GM12878 (cell line): ENCODE data around the gene BMF. TPM values are rescaled to one million over a fixed set of nuclear protein-coding genes. Genes with fewer than 3 reads are reported as not detected.

Experiments used
- ATAC-seq: fragments of 200-7000 bp; cut with Tn5 transposase; 3 replicates; pipeline ENCODE4 v1.9.1; 2020; ENCODE audit warnings: mild to moderate bottlenecking, moderate library complexity
- BruUV-seq: library from RNA; stranded (reverse); fragments of 400-500 nt; replicated peaks from 2 replicates; lab custom pipeline; 2021; lab: Mats Ljungman, UMichigan
- CTCF ChIA-PET: fragments of 300-600 bp; sonication (Branson Sonifier 250); formaldehyde crosslinking; extraction: SDS; loops from one replicate; lab custom pipeline; 2021; ENCODE audit warnings: inconsistent platforms; lab: Yijun Ruan, JAX
- POLR2A ChIA-PET: fragments of 350-600 bp; formaldehyde crosslinking; extraction: SDS; loops from one replicate; lab custom pipeline; 2021; ENCODE audit warnings: inconsistent platforms; lab: Charles Lee
- RAD21 ChIA-PET: fragments of 300-600 bp; sonication (Branson Sonifier 250); formaldehyde crosslinking; loops from one replicate; lab custom pipeline; 2023; ENCODE audit warnings: antibody characterized with exemption; ENCODE audit not compliant: unreplicated experiment; lab: Charles Lee
- SMC1A ChIA-PET: fragments of 300-600 bp; sonication (Branson Sonifier 250); formaldehyde crosslinking; loops from one replicate; lab custom pipeline; 2023; ENCODE audit not compliant: unreplicated experiment, uncharacterized antibody; lab: Charles Lee
- DNase-seq: peaks from one replicate; pipeline ENCODE4 v3.0.0-alpha.2; 2011; ENCODE audit warnings: low read depth, low spot score
- FAIRE-seq: peaks from 3 replicates; lab custom pipeline; 2011; peaks lifted over from hg19 to GRCh38; lab: Jason Lieb, UNC
- H2AFZ ChIP-seq: 2 replicates; pipeline ENCODE4 v1.6.0; 2011; ENCODE audit warnings: low read depth, low read length, control low read depth; ENCODE audit not compliant: control insufficient read depth
- H3K27ac ChIP-seq: 2 replicates; pipeline ENCODE4 v1.5.1; 2011; ENCODE audit warnings: control low read depth; ENCODE audit not compliant: control insufficient read depth, insufficient read depth
- H3K27me3 ChIP-seq, 2 experiments: replicated peaks in 1 of 2; 2 replicates each; pipeline versions ENCODE4 v1.6.0 to v1.6.1; 2011; ENCODE audit warnings: low read length in 1 of 2; ENCODE audit not compliant: control insufficient read depth in 2 of 2, insufficient read depth in 2 of 2
- H3K36me3 ChIP-seq, 2 experiments: 2 replicates each; pipeline ENCODE4 v1.5.1; 2011; ENCODE audit warnings: low read length in 1 of 2; ENCODE audit not compliant: control insufficient read depth in 2 of 2, insufficient read depth in 2 of 2
- H3K4me1 ChIP-seq: 2 replicates; pipeline ENCODE4 v1.6.1; 2011; ENCODE audit warnings: mild to moderate bottlenecking, low read length, moderate library complexity, mixed read lengths; ENCODE audit not compliant: control insufficient read depth, insufficient read depth
- H3K4me2 ChIP-seq: 2 replicates; pipeline ENCODE4 v1.6.0; 2011; ENCODE audit warnings: control low read depth; ENCODE audit not compliant: control insufficient read depth, insufficient read depth
- H3K4me3 ChIP-seq: fragments of 200-600 bp; sonication (generic); 2 replicates; pipeline ENCODE4 v1.5.1; 2016
- H3K79me2 ChIP-seq: 2 replicates; pipeline ENCODE4 v1.6.0; 2011; ENCODE audit warnings: low read length; ENCODE audit not compliant: control insufficient read depth, insufficient read depth
- H3K9ac ChIP-seq: 2 replicates; pipeline ENCODE4 v1.8.0; 2011; ENCODE audit warnings: low read length, control low read depth, mixed read lengths; ENCODE audit not compliant: control insufficient read depth, insufficient read depth
- H3K9me3 ChIP-seq: replicated peaks from 3 replicates; pipeline ENCODE4 v1.5.1; 2011; ENCODE audit warnings: mild to moderate bottlenecking, low read length; ENCODE audit not compliant: control insufficient read depth, insufficient read depth
- H4K20me1 ChIP-seq: 2 replicates; pipeline ENCODE4 v1.6.0; 2011; ENCODE audit not compliant: control insufficient read depth, insufficient read depth
- ATF7 ChIP-seq: fragments of 450-650 bp; IDR thresholded peaks from 2 replicates; pipeline ENCODE4 v1.6.1; 2016; ENCODE audit warnings: low read depth, mild to moderate bottlenecking
- CHD2 ChIP-seq: IDR thresholded peaks from 2 replicates; pipeline ENCODE4 v1.6.1; 2011; ENCODE audit warnings: low read depth, low read length, improper control_type of control experiment, borderline replicate concordance
- DPF2 ChIP-seq: fragments of 450-650 bp; IDR thresholded peaks from 2 replicates; pipeline ENCODE4 v1.6.1; 2017; ENCODE audit warnings: mild to moderate bottlenecking
- EP300 ChIP-seq, 2 experiments: fragments of 150-350 bp in 1 of 2; IDR thresholded peaks; 2 replicates each; pipeline ENCODE4 v1.6.1; 2011 to 2012; ENCODE audit warnings: low read depth in 2 of 2, low read length in 2 of 2, borderline replicate concordance in 1 of 2, improper control_type of control experiment in 1 of 2, inconsistent platforms in 1 of 2; ENCODE audit not compliant: control insufficient read depth in 1 of 2
- ETV6 ChIP-seq, 2 experiments: fragments of 450-650 bp in 1 of 2; IDR thresholded peaks in 1 of 2; conservative IDR thresholded peaks in 1 of 2; 2 replicates each; pipeline ENCODE4 v1.6.1; 2014; ENCODE audit warnings: antibody characterized with exemption in 1 of 2, borderline replicate concordance in 1 of 2, low read depth in 1 of 2, mild to moderate bottlenecking in 1 of 2, moderate library complexity in 1 of 2
- IKZF1 ChIP-seq: fragments of 450-650 bp; conservative IDR thresholded peaks from 2 replicates; pipeline ENCODE4 v1.6.1; 2017; ENCODE audit warnings: antibody characterized with exemption, mild to moderate bottlenecking
- MEF2B ChIP-seq: fragments of 450-650 bp; IDR thresholded peaks from 2 replicates; pipeline ENCODE4 v1.6.1; 2018; ENCODE audit warnings: mild to moderate bottlenecking, moderate library complexity; ENCODE audit not compliant: partially characterized antibody, poor library complexity, severe bottlenecking
- MTA2 ChIP-seq: fragments of 450-650 bp; IDR thresholded peaks from 2 replicates; pipeline ENCODE4 v1.6.1; 2016; ENCODE audit warnings: low read depth, mild to moderate bottlenecking, moderate library complexity
- MYB ChIP-seq: fragments of 150-350 bp; IDR thresholded peaks from 2 replicates; pipeline ENCODE4 v1.6.1; 2014; ENCODE audit warnings: mild to moderate bottlenecking, low read depth, low read length, borderline replicate concordance
- NFIC ChIP-seq: IDR thresholded peaks from 2 replicates; pipeline ENCODE4 v1.6.1; 2012; ENCODE audit warnings: low read depth, mild to moderate bottlenecking, inconsistent platforms, low read length, moderate library complexity
- PAX5 ChIP-seq: IDR thresholded peaks from 2 replicates; pipeline ENCODE4 v1.6.1; 2011; ENCODE audit warnings: low read depth, low read length, borderline replicate concordance
- SKIL ChIP-seq: fragments of 450-650 bp; IDR thresholded peaks from 2 replicates; pipeline ENCODE4 v1.6.1; 2017; ENCODE audit warnings: mild to moderate bottlenecking, low read depth, inconsistent platforms; ENCODE audit not compliant: poor library complexity, severe bottlenecking
- YY1 ChIP-seq: IDR thresholded peaks from 2 replicates; pipeline ENCODE4 v1.6.1; 2011; ENCODE audit warnings: low read depth, mild to moderate bottlenecking, low read length
- WGBS: methylation state at CpG from one replicate; pipeline ENCODE4 v1.1.6; 2016; ENCODE audit warnings: low lambda C conversion rate; ENCODE audit not compliant: insufficient replicate concordance, insufficient coverage; ENCODE audit errors: missing lambda C conversion rate; 5-methylcytosine and 5-hydroxymethylcytosine counted together
- in situ Hi-C: fragments of 300-500 bp; cut with MboI; formaldehyde crosslinking; loops from 9 replicates; pipeline ENCODE4 v1.14.3; 2018; ENCODE audit warnings: mixed read lengths
- intact Hi-C: fragments of 100-400 bp; cut with micrococcal nuclease; formaldehyde crosslinking; loops from one replicate; pipeline ENCODE4 v1.14.2; 2022; ENCODE audit not compliant: unreplicated experiment
- polyA plus RNA-seq, 11 experiments: library from polyadenylated mRNA; depleted of rRNA in 4 of 11; unstranded in 6 of 11; stranded (reverse) in 5 of 11; fragments of >200 nt; fragmentation: Nextera tagmentation in 4 of 11; fragmentation: Illumina TruSeq in 1 of 11; extraction: Ambion mirVana in 4 of 11; extraction: Trizol in 1 of 11; gene quantifications; 1 replicate in 1 of 11; 2 replicates in 10 of 11; pipeline versions ENCODE4 v1.2.1 to v1.2.3, GENCODE V29; 2011 to 2016; ENCODE audit warnings: inconsistent platforms in 2 of 11, missing spikeins in 2 of 11, low read depth in 1 of 11
- total RNA-seq, 4 experiments: library from RNA; depleted of rRNA in 3 of 4; stranded (reverse); fragments of >200 nt in 3 of 4; fragmentation: Illumina TruSeq in 1 of 4; extraction: Trizol in 1 of 4; gene quantifications; 2 replicates each; pipeline versions ENCODE4 v1.2.1 to v1.2.3, GENCODE V29; 2013 to 2021
- TF ChIP-seq, protein P1 (sequence below): fragments of 450-650 bp; IDR thresholded peaks from 2 replicates; pipeline ENCODE4 v1.6.1; 2017; ENCODE audit warnings: mild to moderate bottlenecking, moderate library complexity
- TF ChIP-seq, protein P2 (sequence below): fragments of 450-650 bp; IDR thresholded peaks from 2 replicates; pipeline ENCODE4 v1.6.1; 2017; ENCODE audit warnings: low read depth, mild to moderate bottlenecking, moderate library complexity

The BMF gene
- total and polyA plus RNA-seq, 10 of the 15 experiments (the other 5 are each of a cell fraction or from before 2014, with no cell fraction given): 0.82 to 34.9 (median 16.9) TPM

GRCh38 chr15:40054605-40054854 lies 54.1 kb downstream of the BMF start:
- BruUV-seq: no TSS peak
- Histone ChIP-seq H3K4me1 (peaks cover 58% of the 10 kb centered on the region), H4K20me1 (no peaks in the 10 kb centered on the region), H3K27me3 (no peaks in the 10 kb centered on the region), H3K9me3 (no peaks in the 10 kb centered on the region), H3K36me3 (no peaks in the 10 kb centered on the region; a peak in 1 of 4 replicates), H2AFZ (peak overlapping the region; percentile 26; the same call in 1 of the 2 replicates), H3K4me3 (no peak overlapping the region), H3K9ac (peak overlapping the region; percentile 63), H3K27ac (peak overlapping the region; percentile 89), H3K79me2 (0 out of 2 replicates have a peak, but pooled peaks cover 2% of the 10 kb centered on the region), H3K4me2 (peak overlapping the region; percentile 88)
- FAIRE-seq: peak; percentile 7
- CTCF ChIA-PET: interaction anchor here (0.9 to 23.9 kb wide), 6 partner anchors 9 to 220 kb away, joined by 3 to 578 read pairs (median 9); partner anchors contain the start of gene BMF
- in situ Hi-C loops: loop anchor here (10.0 kb wide), 1 partner anchor 50 kb away; the partner anchor contains the start of gene BMF
- no peak for DNase-seq
- ATAC-seq: peak; percentile 62
- POLR2A ChIA-PET: interaction anchor here (0.6 to 5.8 kb wide), 8 partner anchors 9 to 114 kb away, joined by 3 to 72 read pairs (median 6); partner anchors contain the start of gene BMF
- RAD21 ChIA-PET: interaction anchor here (1.0 to 21.0 kb wide), 6 partner anchors 8 to 129 kb away, joined by 3 to 509 read pairs (median 7); partner anchors contain the start of gene BMF
- intact Hi-C loops: no loop called here
- SMC1A ChIA-PET: interaction anchor here (1.2 to 5.9 kb wide), 9 partner anchors 9 to 61 kb away, joined by 3 to 99 read pairs (median 5); no protein-coding TSS in a partner anchor
- WGBS: 4% methylated on average over 3 of the region's 3 CpGs
- TF ChIP-seq CHD2 (0 out of 2 replicates have a peak, but pooled peaks have one; percentile 85), ATF7 (0 out of 2 replicates have a peak, but pooled peaks have one; percentile 23), PAX5 (peak; percentile 88; the same call in 1 of the 2 replicates), MEF2B (no peak), MTA2 (peak; percentile 74; the same call in 1 of the 2 replicates), MYB (peak; percentile 76; the same call in 1 of the 2 replicates), YY1 (no peak), ETV6 (conservative IDR thresholded peaks at IDR 0.05 in 1 of 2, IDR thresholded peaks at IDR 0.05 in 1 of 2; ENCODE audit: borderline replicate concordance in 1 of 2, low read depth in 1 of 2) (no peak), EP300 (IDR thresholded peaks at IDR 0.05; ENCODE audit: borderline replicate concordance in 1 of 2, control insufficient read depth in 1 of 2, low read depth in 2 of 2, low read length in 2 of 2) (peak; percentile 72 to 83; a peak in 2 of 4 replicates), NFIC (no peak), SKIL (peak; percentile 26), IKZF1 (peak; percentile 98), DPF2 (peak; percentile 95; the same call in 1 of the 2 replicates)
- TF ChIP-seq, protein P1, sequence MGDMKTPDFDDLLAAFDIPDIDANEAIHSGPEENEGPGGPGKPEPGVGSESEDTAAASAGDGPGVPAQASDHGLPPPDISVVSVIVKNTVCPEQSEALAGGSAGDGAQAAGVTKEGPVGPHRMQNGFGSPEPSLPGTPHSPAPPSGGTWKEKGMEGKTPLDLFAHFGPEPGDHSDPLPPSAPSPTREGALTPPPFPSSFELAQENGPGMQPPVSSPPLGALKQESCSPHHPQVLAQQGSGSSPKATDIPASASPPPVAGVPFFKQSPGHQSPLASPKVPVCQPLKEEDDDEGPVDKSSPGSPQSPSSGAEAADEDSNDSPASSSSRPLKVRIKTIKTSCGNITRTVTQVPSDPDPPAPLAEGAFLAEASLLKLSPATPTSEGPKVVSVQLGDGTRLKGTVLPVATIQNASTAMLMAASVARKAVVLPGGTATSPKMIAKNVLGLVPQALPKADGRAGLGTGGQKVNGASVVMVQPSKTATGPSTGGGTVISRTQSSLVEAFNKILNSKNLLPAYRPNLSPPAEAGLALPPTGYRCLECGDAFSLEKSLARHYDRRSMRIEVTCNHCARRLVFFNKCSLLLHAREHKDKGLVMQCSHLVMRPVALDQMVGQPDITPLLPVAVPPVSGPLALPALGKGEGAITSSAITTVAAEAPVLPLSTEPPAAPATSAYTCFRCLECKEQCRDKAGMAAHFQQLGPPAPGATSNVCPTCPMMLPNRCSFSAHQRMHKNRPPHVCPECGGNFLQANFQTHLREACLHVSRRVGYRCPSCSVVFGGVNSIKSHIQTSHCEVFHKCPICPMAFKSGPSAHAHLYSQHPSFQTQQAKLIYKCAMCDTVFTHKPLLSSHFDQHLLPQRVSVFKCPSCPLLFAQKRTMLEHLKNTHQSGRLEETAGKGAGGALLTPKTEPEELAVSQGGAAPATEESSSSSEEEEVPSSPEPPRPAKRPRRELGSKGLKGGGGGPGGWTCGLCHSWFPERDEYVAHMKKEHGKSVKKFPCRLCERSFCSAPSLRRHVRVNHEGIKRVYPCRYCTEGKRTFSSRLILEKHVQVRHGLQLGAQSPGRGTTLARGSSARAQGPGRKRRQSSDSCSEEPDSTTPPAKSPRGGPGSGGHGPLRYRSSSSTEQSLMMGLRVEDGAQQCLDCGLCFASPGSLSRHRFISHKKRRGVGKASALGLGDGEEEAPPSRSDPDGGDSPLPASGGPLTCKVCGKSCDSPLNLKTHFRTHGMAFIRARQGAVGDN: peak; percentile 40; the same call in 1 of the 2 replicates
- TF ChIP-seq, protein P2, sequence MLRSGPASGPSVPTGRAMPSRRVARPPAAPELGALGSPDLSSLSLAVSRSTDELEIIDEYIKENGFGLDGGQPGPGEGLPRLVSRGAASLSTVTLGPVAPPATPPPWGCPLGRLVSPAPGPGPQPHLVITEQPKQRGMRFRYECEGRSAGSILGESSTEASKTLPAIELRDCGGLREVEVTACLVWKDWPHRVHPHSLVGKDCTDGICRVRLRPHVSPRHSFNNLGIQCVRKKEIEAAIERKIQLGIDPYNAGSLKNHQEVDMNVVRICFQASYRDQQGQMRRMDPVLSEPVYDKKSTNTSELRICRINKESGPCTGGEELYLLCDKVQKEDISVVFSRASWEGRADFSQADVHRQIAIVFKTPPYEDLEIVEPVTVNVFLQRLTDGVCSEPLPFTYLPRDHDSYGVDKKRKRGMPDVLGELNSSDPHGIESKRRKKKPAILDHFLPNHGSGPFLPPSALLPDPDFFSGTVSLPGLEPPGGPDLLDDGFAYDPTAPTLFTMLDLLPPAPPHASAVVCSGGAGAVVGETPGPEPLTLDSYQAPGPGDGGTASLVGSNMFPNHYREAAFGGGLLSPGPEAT: peak; percentile 83
